ENCODE results near the gene SLC6A20. TPM values are rescaled to one million over a fixed set of nuclear protein-coding genes. Genes with fewer than 3 reads are reported as not detected.

SLC6A20 gene
- total RNA-seq, 1 experiment from 2014 or later: not detected

DNA sequence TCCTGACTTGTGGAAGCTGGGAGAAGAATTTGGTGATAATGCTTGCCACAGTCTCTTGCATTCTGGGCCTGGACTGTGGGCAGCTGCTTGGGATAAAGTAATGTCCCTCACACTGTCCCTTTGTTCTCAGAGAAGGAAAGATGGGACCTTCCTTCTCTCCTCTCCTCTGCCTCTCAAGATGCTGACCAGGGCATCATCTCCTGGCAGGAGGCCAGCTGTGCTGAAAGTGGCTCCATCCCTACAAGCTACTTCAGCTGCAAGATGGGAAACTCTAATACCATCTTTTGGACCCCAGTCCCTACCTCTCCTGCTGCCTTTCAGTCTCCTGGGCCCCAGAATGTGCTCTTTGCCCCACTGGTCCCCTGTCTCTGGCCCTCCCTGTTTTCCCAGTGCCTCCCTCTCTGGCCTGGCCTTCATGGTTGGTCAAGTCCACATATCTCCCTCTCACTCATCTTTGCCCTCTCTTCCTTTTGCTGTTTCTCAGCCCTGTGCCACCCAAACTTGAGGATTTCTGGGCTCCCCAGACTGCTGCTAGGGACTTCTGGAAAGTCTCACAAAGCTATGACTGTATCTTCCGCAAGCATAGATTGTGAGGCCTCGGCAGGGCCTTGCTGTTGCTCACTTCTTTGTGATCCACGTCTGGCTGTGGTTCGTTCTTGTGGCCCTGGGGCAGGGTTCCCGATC is 7.1 kb upstream of the SLC6A20 start:
- DNase-seq (ENCODE audit: low read depth): no peak

DNA sequence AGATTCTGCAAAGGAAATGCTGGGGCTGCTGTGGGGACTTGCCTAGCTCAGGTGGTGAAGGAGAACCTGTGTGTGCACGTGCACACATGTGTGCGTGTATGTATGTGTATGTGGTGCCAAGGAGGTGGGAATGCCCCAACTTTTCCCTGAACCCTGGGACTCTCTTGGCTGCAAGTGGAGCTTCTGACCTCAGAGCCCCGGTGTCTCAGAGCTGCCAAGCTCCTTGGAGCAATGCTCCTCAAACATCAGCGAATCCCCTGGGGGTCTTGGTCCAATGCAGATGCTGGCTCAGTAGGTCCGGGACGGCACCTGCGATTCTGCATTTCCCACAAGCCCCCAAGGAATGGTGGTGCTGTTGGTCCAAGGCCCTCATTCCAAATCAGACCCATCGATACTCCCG is 5.8 kb upstream of the SLC6A20 start:
- DNase-seq (ENCODE audit: low read depth): no peak

DNA sequence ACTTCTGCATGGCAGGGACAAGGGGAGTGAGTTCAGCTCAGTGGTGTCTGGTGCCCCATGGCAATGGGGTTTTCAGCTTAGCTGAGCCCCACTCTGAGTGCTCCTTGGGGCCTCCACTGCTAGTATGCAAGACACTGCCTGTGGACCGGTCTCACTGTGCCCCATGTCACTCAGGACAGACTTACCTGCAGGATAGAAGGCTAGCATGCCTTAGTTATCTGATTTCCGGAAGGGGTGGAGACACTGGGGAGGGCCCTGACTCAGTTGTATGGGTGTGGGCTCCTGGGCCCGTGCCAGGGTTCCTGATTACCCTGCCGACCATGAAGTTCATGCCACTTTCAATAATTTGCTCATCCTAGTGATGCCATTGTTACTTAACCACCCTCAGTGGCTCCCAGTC is 4.3 kb upstream of the SLC6A20 start:
- no peak for DNase-seq (ENCODE audit: low read depth)

DNA sequence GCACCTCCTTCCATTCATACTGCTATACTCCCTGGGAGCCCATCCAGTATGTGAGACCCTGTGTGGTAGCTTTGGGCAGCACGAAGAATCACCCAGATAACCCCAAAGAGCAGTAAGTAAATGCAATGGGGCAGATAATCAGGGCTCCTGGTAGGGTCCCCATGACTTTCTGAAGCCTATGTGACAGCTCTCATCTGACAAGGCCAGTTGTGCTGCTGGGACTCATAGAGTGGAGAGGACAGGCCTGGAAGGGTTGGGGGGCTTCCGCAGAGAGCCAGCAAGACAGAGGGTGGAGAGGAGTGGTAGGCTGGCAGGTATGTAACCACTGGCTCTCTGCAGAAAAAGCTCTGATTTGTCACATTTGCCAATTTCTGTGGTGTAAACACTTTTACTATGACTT is 3.2 kb upstream of the SLC6A20 start:
- no peak for DNase-seq (ENCODE audit: low read depth)

DNA sequence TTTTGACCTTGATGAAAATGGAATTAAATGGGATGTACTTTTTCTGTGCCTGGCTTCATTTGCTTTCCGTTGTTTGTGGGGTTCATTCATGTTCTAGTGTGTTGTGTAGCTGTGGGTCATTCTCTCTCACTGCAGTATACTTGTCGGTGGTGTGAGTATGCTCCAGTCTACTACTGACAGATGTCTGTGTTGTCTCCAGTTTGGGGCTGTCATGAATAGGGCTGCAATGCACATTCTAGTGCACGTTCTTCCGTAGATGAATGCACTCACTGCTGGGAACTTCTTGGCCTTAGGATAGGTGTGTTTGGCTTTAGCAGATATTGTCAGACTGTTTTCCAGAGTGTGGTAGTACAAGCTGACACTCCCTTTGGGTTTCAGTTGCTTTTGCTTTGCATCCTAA is 1.7 kb upstream of the SLC6A20 start:
- no peak for DNase-seq (ENCODE audit: low read depth)

DNA sequence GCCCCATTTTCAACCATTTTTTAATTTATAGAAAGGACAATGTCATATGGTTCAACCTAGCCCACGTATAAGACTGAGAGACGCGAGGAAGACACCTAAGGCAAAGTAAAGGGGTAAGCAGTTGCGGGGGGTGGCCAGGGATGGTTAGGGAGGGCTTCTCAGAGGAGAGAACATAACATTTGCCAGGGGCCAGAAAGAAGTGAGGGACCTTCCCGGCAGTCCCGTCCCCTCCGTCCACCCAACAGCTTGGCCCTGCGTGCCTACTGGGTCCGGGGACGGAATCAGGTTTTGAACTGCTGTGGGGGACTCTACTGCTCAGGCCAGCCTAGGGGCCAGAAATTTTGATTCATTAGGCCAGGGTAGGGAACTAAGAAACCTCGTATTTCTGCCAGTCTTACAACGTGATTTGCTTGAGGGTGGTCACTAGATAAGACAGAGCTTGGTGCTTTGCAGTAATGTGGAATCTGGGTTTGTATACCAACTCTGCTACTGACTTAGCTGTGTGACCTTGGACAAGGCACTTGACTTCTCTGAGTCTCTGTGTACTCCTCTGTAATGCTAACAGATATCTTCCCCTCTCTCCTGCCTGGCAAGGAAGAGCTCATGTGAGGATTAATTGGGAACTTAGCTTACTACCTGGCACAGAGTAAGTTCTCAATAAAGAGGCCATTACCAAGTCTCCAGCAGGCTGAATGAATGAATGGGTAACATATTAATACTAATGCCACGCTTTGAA is 734 bp upstream of the SLC6A20 start:
- DNase-seq (ENCODE audit: low read depth): no peak

DNA sequence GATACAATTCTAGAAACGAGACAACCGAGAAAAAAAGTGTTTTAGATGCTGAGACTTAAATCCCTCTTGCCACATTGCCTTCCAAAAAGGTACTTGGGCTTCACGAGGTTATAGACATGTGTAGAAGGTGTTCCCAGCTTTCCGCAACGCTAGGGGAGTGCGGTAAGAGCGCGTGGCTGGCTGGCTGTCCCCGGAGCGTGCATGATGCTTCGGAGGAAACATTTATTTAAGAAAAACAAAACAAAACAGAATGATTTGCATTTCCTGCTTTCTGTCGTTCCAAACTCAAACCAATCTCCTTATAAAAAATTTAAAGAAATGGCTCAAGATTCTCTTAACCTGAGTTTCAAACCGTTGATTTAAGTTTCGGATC is 841 bp downstream of the SLC6A20 start:
- no peak for DNase-seq (ENCODE audit: low read depth)

DNA sequence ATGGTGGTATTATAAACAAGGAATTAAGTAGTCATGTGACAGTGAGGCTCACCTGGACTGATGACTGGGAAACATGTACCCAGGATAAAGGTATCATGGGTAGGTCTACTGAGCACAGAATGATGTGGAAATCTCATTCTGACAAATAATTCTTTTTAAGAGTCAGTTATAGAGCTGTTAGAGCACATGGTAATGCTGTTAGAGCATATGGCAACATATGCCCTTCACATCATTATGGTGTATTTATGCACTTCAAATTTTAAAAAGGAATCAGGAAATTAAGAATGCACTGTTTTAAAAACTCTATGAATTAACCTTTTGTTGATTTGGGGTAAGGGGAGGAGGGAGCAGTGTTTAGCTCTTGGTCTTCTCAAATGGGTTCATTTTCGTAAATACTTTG is 1.7 kb downstream of the SLC6A20 start:
- DNase-seq (ENCODE audit: low read depth): no peak

DNA sequence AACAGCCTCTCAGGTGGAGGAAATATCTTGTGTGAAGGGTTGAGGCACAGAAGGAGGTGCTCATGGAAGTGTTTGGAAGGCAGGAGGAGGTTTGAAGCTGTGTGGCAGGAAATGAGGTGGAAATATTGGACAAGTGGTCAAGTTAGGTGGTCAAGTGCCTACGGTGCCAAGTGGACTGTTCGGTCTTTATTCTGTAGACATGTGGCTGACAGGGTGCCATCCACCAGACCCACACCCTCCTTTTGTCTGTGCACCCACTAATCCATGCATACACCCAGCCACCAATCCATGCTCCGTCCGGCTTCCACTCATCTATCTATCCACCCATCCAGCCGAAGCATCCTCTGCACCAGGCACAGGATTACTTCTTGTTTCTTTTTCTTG is 2.2 kb downstream of the SLC6A20 start:
- DNase-seq (ENCODE audit: low read depth): no peak

DNA sequence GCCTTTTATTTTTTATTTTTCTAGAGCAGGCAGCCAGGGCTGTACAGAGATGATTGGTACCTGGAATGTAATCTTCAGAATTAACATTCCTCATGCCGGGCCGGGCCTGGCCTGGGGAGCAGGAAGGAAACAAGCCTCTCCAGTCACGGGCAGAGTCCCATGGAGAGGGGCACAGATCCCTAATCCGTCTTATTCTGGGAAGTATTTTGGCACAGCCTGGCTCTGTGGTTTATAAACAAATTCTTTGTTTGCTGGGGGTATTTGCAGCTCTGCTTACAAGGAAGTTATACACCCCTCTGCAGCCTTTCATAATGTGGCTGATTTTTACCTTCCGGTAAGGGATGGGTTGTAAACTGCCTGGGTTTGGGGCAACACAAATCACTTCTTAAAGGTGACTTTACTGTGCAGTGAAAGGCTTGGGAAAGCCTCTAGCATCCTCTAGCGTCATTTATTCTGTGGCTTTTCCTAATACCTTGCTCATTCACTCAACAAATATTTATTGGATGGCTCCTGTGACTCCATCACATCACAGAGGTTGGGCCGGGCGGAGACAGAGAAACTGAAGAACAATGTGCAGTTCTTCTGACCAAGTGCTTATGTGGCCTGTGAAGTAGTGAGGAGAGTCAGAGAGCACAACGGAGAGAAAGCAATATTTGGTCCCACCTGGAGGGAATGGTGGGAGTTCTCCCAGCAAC is 2.7 kb downstream of the SLC6A20 start:
- peak; percentile 15 for DNase-seq (ENCODE audit: low read depth)

DNA sequence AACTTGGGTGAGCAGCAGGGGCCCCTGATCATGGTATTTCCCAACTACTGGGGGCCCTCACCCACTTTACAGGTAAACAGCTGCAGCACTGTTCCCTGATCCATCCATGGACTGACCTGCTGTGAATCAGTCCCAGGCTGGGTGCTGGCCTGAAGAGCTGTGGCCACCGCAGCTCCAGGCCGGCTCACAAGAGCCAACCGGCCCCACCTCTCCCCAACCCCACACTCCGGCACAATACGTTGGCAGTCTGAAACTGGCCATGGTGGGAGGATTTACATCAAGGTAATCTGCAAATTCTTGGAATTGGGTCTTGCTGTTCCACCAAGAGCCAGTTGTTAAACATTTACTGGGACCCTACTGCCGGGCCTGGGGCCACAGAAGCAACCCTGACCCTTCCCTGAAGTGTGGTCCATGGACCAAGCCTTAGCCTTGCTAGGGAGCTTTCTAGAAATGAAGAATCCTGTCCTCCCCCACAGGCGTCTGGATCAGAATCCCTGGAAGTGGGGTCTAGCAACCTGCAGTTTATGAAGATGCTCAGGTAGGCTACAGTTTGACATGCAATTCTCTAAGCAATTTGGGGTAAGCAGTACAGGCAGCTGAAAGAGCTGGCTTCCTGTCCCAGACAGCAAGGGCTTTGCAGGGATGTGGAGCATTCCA is 3.7 kb downstream of the SLC6A20 start:
- DNase-seq (ENCODE audit: low read depth): no peak

DNA sequence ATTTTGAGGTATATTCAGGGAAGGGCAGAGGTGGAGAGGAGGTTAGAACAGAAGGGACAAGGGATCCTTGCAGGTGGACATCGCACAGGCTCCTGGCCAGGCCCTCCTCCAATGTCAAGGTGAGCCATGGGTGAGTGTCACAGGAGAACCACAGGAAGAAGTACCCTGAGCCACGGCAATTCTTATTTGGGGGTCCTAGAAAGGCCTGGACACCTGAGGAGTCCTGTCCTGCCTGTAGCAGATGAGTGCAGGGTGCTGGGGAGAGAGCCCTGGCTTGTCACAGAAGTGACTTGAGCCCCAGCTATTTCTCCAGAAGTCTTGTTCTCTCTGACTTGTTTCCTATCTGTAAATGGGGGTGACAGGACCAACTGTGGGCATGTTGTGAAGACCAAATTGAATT is 4.3 kb downstream of the SLC6A20 start:
- no peak for DNase-seq (ENCODE audit: low read depth)

DNA sequence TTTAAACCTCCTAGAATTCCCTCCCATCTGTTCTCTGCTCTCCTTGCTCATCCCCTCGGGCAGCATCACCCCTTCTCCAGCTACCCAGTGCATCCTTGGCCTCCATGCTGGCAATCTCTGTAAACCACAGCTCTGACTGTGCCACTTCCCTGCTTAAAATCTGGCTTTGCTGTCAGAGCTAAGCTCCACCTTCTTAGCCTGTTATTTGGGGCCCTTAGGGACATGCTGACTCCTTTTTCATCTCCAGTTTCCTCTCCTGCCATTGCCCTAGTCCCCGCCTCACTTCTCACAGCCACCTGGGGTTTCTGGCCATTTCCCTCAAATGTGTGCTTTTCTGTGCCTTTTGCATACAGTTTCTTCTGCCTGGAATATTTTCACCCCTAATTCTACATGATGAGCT is 5.7 kb downstream of the SLC6A20 start:
- DNase-seq (ENCODE audit: low read depth): no peak

DNA sequence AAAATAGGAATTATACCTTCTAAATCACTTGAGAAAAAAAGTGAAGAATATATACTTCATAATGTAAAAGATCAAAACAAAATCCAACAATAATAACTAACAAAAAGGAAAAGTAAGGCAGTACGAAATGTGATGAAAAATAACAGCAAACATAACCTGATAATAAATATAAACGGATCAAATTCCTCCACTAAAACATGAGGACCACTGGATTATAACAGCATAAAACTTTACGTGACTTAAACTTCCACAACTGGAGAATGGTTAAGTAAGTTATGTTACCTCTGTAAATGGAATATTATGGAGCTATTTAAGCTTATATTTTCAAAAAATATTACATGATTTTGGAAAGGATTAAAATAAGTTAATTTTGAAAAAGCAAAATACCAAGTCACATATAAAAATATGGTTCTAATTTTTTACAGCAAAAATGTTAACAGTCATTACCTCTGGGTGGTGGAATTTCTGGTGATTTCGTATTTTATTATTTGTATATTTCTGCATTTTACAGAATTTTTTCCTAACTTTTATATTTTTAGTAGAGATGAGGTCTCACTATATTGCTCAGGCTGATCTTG is 7.0 kb downstream of the SLC6A20 start:
- DNase-seq (ENCODE audit: low read depth): no peak

DNA sequence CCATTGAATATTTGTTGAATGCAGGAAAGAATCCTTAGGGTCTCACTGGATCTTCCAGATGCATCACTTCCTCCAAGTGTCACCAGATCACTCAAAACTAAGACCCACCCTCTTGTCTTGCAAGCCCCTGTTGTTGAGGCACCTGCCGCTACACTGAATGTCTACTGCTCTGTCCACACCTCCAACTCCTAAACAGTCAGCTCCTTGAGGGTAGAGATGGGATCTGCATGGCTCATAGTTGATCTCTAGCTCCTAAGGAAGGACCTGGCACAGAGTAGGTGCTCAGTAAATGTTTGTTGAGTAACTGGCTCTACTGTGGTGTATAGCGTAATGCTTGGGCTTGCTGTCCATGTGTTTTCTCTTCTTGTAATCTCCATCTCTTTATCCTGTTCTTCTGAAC is 8.8 kb downstream of the SLC6A20 start:
- no peak for DNase-seq (ENCODE audit: low read depth)

DNA sequence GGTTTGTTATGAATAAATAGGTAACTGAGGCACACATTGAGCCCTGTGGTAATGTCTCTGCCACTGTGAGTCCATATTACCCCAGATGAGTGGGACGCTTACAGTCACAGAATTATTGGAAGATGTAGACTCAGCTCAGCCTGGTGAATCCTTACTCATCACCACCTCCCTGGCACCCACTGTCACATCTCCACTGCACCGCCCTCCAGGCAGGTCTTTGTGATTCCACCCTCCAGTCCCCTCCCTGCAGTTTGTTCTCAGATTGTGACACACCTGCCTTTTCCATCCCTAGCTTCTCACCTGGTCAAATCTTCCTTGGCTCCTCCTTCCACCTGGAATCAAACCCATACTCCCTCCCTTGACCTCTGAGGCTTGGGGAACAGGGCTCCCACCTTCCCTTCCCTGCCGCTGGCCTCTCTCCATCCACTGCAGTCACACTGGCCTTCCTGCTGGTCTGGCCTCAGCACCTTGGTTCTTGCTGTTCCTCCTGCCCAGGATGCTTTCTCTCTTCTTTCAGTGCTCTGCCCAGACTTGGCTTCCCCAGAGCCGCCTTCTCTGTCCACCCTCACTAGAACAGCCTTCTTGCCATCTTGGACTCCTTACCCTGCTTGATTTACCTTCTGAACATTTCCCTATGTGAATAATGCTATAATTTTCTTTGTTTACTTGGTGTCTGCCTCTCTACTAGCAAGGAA is 9.4 kb downstream of the SLC6A20 start:
- no peak for DNase-seq (ENCODE audit: low read depth)

DNA sequence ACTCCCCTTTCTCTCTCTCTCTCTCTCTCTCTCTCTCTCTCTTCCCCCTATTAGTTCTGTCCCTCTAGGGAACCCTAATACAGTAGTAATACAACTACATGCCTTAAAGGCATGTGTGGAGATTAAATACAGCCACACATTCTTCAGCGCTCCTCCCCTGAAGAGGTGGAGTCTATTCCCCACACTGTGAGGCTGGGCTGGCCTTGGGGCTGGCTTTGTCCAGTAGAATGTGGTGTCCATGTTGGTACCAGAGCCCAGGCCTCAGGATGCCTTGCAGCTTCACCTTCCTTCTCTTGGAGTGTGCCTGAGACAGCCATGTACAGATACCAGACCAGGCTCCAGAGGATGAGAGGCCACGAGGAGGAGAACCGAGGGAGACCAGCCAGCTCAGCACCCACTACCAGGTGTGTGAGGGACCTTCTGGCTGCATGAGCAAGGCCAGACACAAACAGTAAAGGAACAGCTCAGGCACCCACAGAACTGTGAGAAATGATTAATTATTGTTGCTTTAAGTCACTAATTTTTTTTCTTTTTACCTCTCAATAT is 10.7 kb downstream of the SLC6A20 start:
- no peak for DNase-seq (ENCODE audit: low read depth)

DNA sequence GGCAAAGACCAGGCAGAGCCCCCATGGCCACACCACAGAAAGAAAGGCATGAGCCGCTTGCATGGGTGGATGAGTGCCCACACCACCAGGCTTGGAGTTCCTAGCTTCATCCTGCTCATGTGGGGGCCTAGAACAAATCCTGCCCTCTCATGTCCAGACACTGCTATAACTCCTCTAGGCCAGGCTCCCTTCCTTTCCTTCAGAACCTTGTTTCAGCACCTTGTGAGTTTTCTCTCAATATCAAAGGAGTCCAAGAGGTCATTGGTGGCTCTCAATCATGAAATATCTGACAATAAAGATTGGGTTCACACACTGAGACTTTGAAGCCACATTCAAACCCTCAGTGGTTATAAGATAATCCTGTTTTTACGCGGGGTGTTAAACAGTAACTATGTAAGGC is 12.7 kb downstream of the SLC6A20 start:
- no peak for DNase-seq (ENCODE audit: low read depth)

DNA sequence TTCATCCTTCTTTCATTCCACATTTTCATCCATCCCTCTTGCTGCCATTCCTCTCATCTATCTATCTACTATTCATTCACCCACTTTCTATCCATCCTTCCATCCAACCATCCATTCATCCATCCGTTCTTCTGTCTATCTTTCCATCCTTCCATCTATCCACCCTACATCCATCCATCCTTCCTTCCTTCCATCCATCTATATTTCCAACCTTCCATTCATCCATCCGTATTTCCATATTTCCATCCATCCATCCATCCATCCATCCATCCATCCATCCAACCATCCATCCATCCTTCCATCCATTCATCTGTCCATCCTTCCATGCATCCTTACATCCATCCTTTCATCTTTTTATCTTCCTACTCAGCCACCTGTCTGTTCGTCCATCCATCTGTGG is 14.0 kb downstream of the SLC6A20 start:
- no peak for DNase-seq (ENCODE audit: low read depth)

DNA sequence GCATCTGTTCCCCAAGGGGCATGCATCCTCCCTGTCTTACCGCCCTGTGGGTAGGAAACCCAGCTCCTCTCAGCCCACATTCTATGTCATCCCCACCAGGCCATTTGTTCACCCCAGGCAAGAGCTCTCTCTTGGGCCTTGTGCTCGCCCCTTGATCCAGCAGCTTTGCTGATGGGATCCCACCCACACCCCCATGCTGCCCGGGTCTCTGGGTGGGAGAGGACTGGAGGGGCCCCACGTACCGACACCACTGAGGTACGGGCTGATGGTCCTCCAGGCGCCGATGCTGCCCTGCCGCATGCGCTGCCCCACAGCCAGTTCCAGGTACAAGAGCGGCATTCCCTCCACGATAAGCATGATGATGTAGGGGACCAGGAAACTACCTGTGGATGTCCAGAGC is 14.5 kb downstream of the SLC6A20 start:
- DNase-seq (ENCODE audit: low read depth): no peak

DNA sequence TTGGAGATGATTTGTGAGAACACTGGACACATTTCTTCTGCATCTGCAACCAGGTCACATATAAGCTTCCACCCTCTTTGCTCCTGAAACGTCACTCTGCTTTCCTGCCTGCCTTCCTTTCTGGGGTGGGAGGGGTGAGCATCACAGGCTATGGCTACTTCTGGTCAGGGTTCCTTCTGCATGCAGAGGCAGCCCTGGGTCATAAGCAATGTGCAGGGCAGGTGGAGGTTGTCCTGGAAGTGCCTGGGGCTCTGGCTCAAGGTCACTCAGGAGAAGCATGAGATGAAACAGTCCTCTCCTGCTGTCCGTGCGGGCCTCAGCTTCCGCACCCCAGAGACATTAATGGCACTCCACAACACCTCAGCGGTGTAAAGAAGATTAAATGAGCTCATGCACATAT is 15.1 kb downstream of the SLC6A20 start:
- DNase-seq (ENCODE audit: low read depth): no peak
